OCI-LY7 (cell line): ENCODE measurements around the gene CDKN1A. TPM values are rescaled to one million over a fixed set of nuclear protein-coding genes. Genes with fewer than 3 reads are reported as not detected.
"Not testable (repeated sequence)": the region's sequence is repeated elsewhere in the genome, so short reads cannot be mapped to it uniquely, and the experiment has no call there.

Source experiments
- BruUV-seq: library from RNA; stranded (reverse); fragments of 400-500 nt; replicated peaks from 2 replicates; lab custom pipeline; 2021; lab: Mats Ljungman, UMichigan
- CTCF ChIA-PET: fragments of 300-600 bp; sonication (Branson Sonifier 250); formaldehyde crosslinking; loops from one replicate; lab custom pipeline; 2022; ENCODE audit warnings: antibody characterized with exemption; ENCODE audit not compliant: unreplicated experiment; lab: Charles Lee
- POLR2A ChIA-PET: fragments of 300-600 bp; sonication (Branson Sonifier 250); formaldehyde crosslinking; loops from one replicate; lab custom pipeline; 2022; ENCODE audit warnings: antibody characterized with exemption; lab: Charles Lee
- DNase-seq: peaks from one replicate; pipeline ENCODE4 v3.0.0-alpha.2; 2015; ENCODE audit warnings: low spot score
- H2AFZ ChIP-seq: fragments of 200-600 bp; sonication (generic), shearing (Covaris generic); 2 replicates; pipeline ENCODE4 v1.6.1; 2014; ENCODE audit warnings: mild to moderate bottlenecking, antibody characterized with exemption, low read length, moderate library complexity
- H3K27ac ChIP-seq: fragments of 200-600 bp; sonication (generic); 2 replicates; pipeline ENCODE4 v1.5.1; 2014; ENCODE audit warnings: mixed run types, low read depth, mild to moderate bottlenecking, moderate library complexity, low read length, inconsistent platforms; ENCODE audit not compliant: poor library complexity, severe bottlenecking
- H3K36me3 ChIP-seq: fragments of 200-600 bp; sonication (generic); 2 replicates; pipeline ENCODE4 v1.6.1; 2014; ENCODE audit warnings: mild to moderate bottlenecking, antibody characterized with exemption, low read length, moderate library complexity, mixed read lengths; ENCODE audit not compliant: insufficient read depth
- H3K4me1 ChIP-seq: fragments of 200-600 bp; sonication (generic); 2 replicates; pipeline ENCODE4 v1.5.1; 2014; ENCODE audit warnings: mild to moderate bottlenecking, low read length; ENCODE audit not compliant: insufficient read depth, poor library complexity, severe bottlenecking
- H3K4me2 ChIP-seq: fragments of 200-600 bp; sonication (generic); 2 replicates; pipeline ENCODE4 v1.6.1; 2014; ENCODE audit warnings: mild to moderate bottlenecking, low read length
- H3K4me3 ChIP-seq: fragments of 200-600 bp; sonication (generic); 2 replicates; pipeline ENCODE4 v1.5.1; 2014; ENCODE audit warnings: mild to moderate bottlenecking, low read depth, low read length; ENCODE audit not compliant: poor library complexity, severe bottlenecking
- H3K79me2 ChIP-seq: fragments of 200-600 bp; sonication (generic); 2 replicates; pipeline ENCODE4 v1.6.1; 2016; ENCODE audit warnings: low read depth, mild to moderate bottlenecking, low read length, moderate library complexity, mixed read lengths; ENCODE audit not compliant: insufficient read depth
- H3K9me2 ChIP-seq: fragments of 200-600 bp; sonication (generic); 2 replicates; pipeline ENCODE4 v1.6.1; 2016; ENCODE audit warnings: mild to moderate bottlenecking, low read length, mixed read lengths; ENCODE audit not compliant: insufficient read depth
- H3K9me3 ChIP-seq: fragments of 200-600 bp; sonication (generic); 2 replicates; pipeline ENCODE4 v1.6.1; 2014; ENCODE audit warnings: mild to moderate bottlenecking, mixed run types, low read length, mixed read lengths
- H4K20me1 ChIP-seq: fragments of 200-600 bp; sonication (generic); 2 replicates; pipeline ENCODE4 v1.6.1; 2014; ENCODE audit warnings: mild to moderate bottlenecking, antibody characterized with exemption, low read length, moderate library complexity, mixed read lengths; ENCODE audit not compliant: insufficient read depth
- EZH2phosphoT487 ChIP-seq: fragments of 200-600 bp; sonication (generic); IDR thresholded peaks from 2 replicates; pipeline ENCODE4 v1.6.1; 2018; ENCODE audit warnings: low read depth, borderline replicate concordance, mild to moderate bottlenecking, mixed run types, antibody characterized with exemption, low read length, moderate library complexity, mixed read lengths
- intact Hi-C: fragments of 100-400 bp; cut with micrococcal nuclease; formaldehyde crosslinking; loops from one replicate; pipeline ENCODE4 v1.10.0; 2022; ENCODE audit not compliant: unreplicated experiment
- total RNA-seq, 2 experiments: library from RNA; depleted of rRNA in 1 of 2; stranded (reverse); fragments of >200 nt in 1 of 2; shearing (Covaris generic) in 1 of 2; gene quantifications; 2 replicates each; pipeline ENCODE4 v1.2.3, GENCODE V29; 2014 to 2022
- TF ChIP-seq, protein P1 (sequence below): fragments of 200-600 bp; sonication (generic); conservative IDR thresholded peaks from 2 replicates; pipeline ENCODE4 v1.5.1; 2014; ENCODE audit warnings: mild to moderate bottlenecking, antibody characterized with exemption, low read length, moderate library complexity, mixed read lengths

CDKN1A gene
- total RNA-seq, 2 experiments from 2014 or later, result 0.13 to 1.3 TPM

DNA sequence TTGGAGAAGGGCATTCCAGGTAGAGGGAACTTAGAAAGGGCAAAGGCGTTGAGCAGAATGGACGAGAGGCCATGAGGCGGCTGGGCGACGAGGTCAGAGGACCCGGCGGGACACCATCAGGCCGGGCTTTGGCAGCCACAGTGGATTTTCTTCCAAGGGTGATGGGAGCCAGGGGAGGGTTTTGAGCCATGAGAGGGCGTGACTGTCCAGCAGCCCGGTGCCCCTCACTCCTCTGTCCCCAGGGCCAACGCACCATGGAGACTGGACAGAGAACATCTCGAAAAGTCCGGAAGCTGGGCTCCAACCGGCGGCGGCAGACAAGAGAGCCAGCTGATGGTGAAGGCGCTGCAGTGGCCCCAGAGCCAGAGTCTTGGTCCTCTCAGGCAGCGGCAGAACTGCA lies 25.5 kb downstream of the CDKN1A start:
- CTCF ChIA-PET, result interaction anchor here (0.5 kb wide), 2 partner anchors 17 to 54 kb away, joined by 3 to 16 read pairs; no protein-coding TSS in a partner anchor
- H3K4me2 ChIP-seq, result no peak overlapping the region
- intact Hi-C loops, result no loop called here
- H3K9me3 ChIP-seq, result no peaks in the 10 kb centered on the region
- POLR2A ChIA-PET, result no interaction called here
- H3K79me2 ChIP-seq, result no peaks in the 10 kb centered on the region
- H3K4me3 ChIP-seq, result no peak overlapping the region
- H3K27ac ChIP-seq, result no peak overlapping the region
- H3K9me2 ChIP-seq, result no peaks in the 10 kb centered on the region
- DNase-seq, result no peak
- H4K20me1 ChIP-seq, result no peaks in the 10 kb centered on the region
- TF ChIP-seq, protein P1, sequence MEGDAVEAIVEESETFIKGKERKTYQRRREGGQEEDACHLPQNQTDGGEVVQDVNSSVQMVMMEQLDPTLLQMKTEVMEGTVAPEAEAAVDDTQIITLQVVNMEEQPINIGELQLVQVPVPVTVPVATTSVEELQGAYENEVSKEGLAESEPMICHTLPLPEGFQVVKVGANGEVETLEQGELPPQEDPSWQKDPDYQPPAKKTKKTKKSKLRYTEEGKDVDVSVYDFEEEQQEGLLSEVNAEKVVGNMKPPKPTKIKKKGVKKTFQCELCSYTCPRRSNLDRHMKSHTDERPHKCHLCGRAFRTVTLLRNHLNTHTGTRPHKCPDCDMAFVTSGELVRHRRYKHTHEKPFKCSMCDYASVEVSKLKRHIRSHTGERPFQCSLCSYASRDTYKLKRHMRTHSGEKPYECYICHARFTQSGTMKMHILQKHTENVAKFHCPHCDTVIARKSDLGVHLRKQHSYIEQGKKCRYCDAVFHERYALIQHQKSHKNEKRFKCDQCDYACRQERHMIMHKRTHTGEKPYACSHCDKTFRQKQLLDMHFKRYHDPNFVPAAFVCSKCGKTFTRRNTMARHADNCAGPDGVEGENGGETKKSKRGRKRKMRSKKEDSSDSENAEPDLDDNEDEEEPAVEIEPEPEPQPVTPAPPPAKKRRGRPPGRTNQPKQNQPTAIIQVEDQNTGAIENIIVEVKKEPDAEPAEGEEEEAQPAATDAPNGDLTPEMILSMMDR, result no peak
- TF ChIP-seq EZH2phosphoT487, result no peak
- BruUV-seq, result no TSS peak
- H2AFZ ChIP-seq, result no peak overlapping the region
- peaks cover 5% of the 10 kb centered on the region for H3K4me1 ChIP-seq
- no peaks in the 10 kb centered on the region for H3K36me3 ChIP-seq

DNA sequence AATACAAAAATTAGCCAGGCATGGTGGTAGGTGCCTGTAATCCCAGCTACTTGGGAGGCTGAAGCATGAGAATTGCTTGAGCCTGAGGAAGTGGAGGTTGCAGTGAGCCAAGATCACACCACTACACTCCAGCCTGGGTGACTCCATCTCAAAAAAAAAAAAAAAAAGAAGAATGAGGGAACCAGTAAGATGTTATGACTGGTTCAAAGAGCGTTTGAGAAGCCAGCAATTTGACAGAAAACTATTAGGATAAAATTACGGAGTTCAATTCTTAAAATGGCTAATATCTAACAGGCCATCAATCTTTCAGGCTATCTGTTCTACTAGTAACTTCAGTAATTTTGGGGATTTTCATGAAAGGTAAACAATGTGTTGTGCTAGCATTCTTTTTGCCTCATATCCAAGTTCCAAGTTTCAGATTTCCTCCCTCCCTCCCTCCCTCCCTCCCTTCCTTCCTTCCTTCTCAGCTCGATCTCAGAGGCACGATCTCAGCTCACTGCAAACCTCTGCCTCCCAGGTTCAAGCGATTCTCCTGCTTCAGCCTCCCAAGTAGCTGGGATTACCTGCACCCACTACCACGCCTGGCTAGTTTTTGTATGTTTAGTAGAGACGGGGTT lies 26.6 kb downstream of the CDKN1A start:
- DNase-seq, H2AFZ ChIP-seq, BruUV-seq, H3K4me3 ChIP-seq, intact Hi-C loops, H3K79me2 ChIP-seq, H3K4me2 ChIP-seq, H3K27ac ChIP-seq, H3K36me3 ChIP-seq, H3K9me3 ChIP-seq, H3K9me2 ChIP-seq, H4K20me1 ChIP-seq, H3K4me1 ChIP-seq: not testable (repeated sequence)
- POLR2A ChIA-PET, result interaction anchor here (0.6 to 1.2 kb wide), 4 partner anchors 15 to 93 kb away, joined by 3 to 5 read pairs (median 4); no protein-coding TSS in a partner anchor
- CTCF ChIA-PET, result interaction anchor here (0.6 kb wide), 1 partner anchor 20 kb away, joined by 7 read pairs; no protein-coding TSS in a partner anchor

DNA sequence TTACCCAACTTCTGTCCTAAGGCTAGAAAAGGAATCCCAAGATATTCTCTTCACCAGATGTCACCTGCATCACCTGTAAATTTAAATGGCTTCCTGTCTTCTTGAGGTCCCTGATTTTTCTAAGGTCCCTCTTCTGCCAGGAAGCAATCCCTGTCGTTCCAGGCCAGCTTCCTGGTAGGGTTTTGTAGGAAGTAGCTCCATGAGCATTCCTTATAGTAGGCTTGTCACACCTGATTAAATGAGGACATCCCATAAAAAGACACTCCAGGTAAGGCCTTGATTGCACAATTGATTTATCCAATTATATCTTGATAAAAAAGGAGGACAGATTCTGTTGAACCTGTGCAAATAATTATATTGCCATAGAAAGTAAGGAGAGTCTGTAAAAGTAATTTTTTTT lies 27.8 kb downstream of the CDKN1A start:
- Histone ChIP-seq H4K20me1 (no peaks in the 10 kb centered on the region), H2AFZ (no peak overlapping the region), H3K9me2 (no peaks in the 10 kb centered on the region), H3K79me2 (no peaks in the 10 kb centered on the region), H3K27ac (no peak overlapping the region), H3K4me3 (no peak overlapping the region), H3K9me3 (no peaks in the 10 kb centered on the region), H3K36me3 (no peaks in the 10 kb centered on the region), H3K4me1 (peaks cover under 1% of the 10 kb centered on the region), H3K4me2 (no peak overlapping the region)
- no peak for DNase-seq
- ChIA-PET CTCF (no interaction called here), POLR2A (interaction anchor here (0.7 to 1.2 kb wide), 2 partner anchors 13 to 52 kb away, joined by 3 read pairs; no protein-coding TSS in a partner anchor)
- TF ChIP-seq, protein P1, result no peak
- no peak for TF ChIP-seq EZH2phosphoT487
- no TSS peak for BruUV-seq
- intact Hi-C loops, result no loop called here
